Thymus (tissue), 11 donors: ENCODE data around the gene MYL4. TPM values are rescaled to one million over a fixed set of nuclear protein-coding genes. Genes with fewer than 3 reads are reported as not detected.
A peak's percentile ranks its signal among the peaks of the same experiment; 100 is the strongest.
"Not testable (repeated sequence)": the region's sequence is repeated elsewhere in the genome, so short reads cannot be mapped to it uniquely, and the experiment has no call there.

Experiments used
- DNase-seq, 9 donors: peaks; one replicate each; pipeline ENCODE4 v3.0.0-alpha.2; 2013; ENCODE audit warnings: low spot score in 9 of 9, low read depth in 6 of 9, missing footprints in 1 of 9
- H3K27ac ChIP-seq, 2 donors: one replicate each; pipeline ENCODE4 v1.5.1; 2013; ENCODE audit warnings: control low read depth in 1 of 2, low read depth in 1 of 2, low read length in 1 of 2, mild to moderate bottlenecking in 1 of 2, moderate library complexity in 1 of 2
- H3K27me3 ChIP-seq, 2 donors: one replicate each; pipeline ENCODE4 v1.5.1; 2013; ENCODE audit warnings: low read length in 1 of 2; ENCODE audit not compliant: control insufficient read depth in 2 of 2, insufficient read depth in 1 of 2
- H3K36me3 ChIP-seq, 2 donors: one replicate each; pipeline ENCODE4 v1.5.1; 2013; ENCODE audit warnings: low read length in 1 of 2, mild to moderate bottlenecking in 1 of 2, moderate library complexity in 1 of 2; ENCODE audit not compliant: control insufficient read depth in 2 of 2, insufficient read depth in 2 of 2
- H3K4me1 ChIP-seq, 2 donors: one replicate each; pipeline ENCODE4 v1.5.1; 2013; ENCODE audit warnings: low read length in 2 of 2; ENCODE audit not compliant: control insufficient read depth in 2 of 2, insufficient read depth in 2 of 2
- H3K4me3 ChIP-seq, 2 donors: one replicate each; pipeline ENCODE4 v1.5.1; 2013; ENCODE audit warnings: low read length in 2 of 2, control low read depth in 1 of 2, mild to moderate bottlenecking in 1 of 2
- H3K9me3 ChIP-seq, 2 donors: one replicate each; pipeline ENCODE4 v1.5.1; 2013; ENCODE audit warnings: low read length in 1 of 2, mild to moderate bottlenecking in 1 of 2; ENCODE audit not compliant: control insufficient read depth in 2 of 2, insufficient read depth in 1 of 2
- WGBS: extraction: QIAGEN DNeasy Blood & Tissue Kit; methylation state at CpG from one replicate; pipeline ENCODE4 v1.1.7; 2013; 5-methylcytosine and 5-hydroxymethylcytosine counted together
- polyA plus RNA-seq: library from polyadenylated mRNA; stranded (reverse); fragments of 200-250 nt; gene quantifications from one replicate; pipeline ENCODE4 v1.2.3, GENCODE V29; 2013
- total RNA-seq: library from RNA; stranded (reverse); fragments of 120-200 nt; gene quantifications from one replicate; pipeline ENCODE4 v1.2.4, GENCODE V29; 2013
- donor health status: healthy.

MYL4 gene
- total and polyA plus RNA-seq, 2 donors, result 3.0 to 8.9 TPM

- H3K4me3 ChIP-seq, result no peak overlapping the region
- 64% methylated on average over 4 of the region's 4 CpGs for WGBS
- DNase-seq, result no peak
Observed at GRCh38 chr17:47213540-47213939, 4.4 kb downstream of the MYL4 start.

GRCh38 chr17:47214931-47215330 is 5.8 kb downstream of the MYL4 start:
- H3K36me3 ChIP-seq, result no peaks in the 10 kb centered on the region
- no peak overlapping the region for H3K27ac ChIP-seq
- DNase-seq, result no peak
- H3K9me3 ChIP-seq, result no peaks in the 10 kb centered on the region
- 96% methylated on average over 3 of the region's 3 CpGs for WGBS
- no peak overlapping the region for H3K4me3 ChIP-seq
- H3K4me1 ChIP-seq, result peaks cover 5 to 19% of the 10 kb centered on the region in 2 donors
- no peaks in the 10 kb centered on the region for H3K27me3 ChIP-seq

More at GRCh38 chr17:47213540-47213939, 4.4 kb downstream of the MYL4 start:
- Histone ChIP-seq H3K4me1 (peaks cover 0 to 19% of the 10 kb centered on the region in 2 donors), H3K36me3 (no peaks in the 10 kb centered on the region), H3K27ac (no peak overlapping the region), H3K9me3 (no peaks in the 10 kb centered on the region), H3K27me3 (no peaks in the 10 kb centered on the region)

- H3K4me3 ChIP-seq, H3K36me3 ChIP-seq, H3K27ac ChIP-seq, H3K9me3 ChIP-seq, H3K27me3 ChIP-seq, DNase-seq: not testable (repeated sequence)
- 94% methylated on average over 4 of the region's 4 CpGs for WGBS
- peaks cover 5 to 32% of the 10 kb centered on the region in 2 donors for H3K4me1 ChIP-seq
Observed at GRCh38 chr17:47216821-47217220, 7.7 kb downstream of the MYL4 start.

- H3K9me3 ChIP-seq, H3K36me3 ChIP-seq, H3K27me3 ChIP-seq, DNase-seq, H3K27ac ChIP-seq, H3K4me3 ChIP-seq: not testable (repeated sequence)
- H3K4me1 ChIP-seq, result peaks cover 5 to 32% of the 10 kb centered on the region in 2 donors
- 72% methylated on average over 2 of the region's 2 CpGs for WGBS
Observed at GRCh38 chr17:47217279-47217678, 8.1 kb downstream of the MYL4 start.

GRCh38 chr17:47218896-47219430 is 9.8 kb downstream of the MYL4 start:
- Histone ChIP-seq H3K27me3 (no peaks in the 10 kb centered on the region), H3K4me1 (peaks cover 5 to 32% of the 10 kb centered on the region in 2 donors), H3K36me3 (no peaks in the 10 kb centered on the region), H3K27ac (peak overlapping the region in 1 of 2 donors; percentile 28), H3K4me3 (no peak overlapping the region), H3K9me3 (peaks cover 0 to 13% of the 10 kb centered on the region in 2 donors)
- 15% methylated on average over 6 of the region's 6 CpGs for WGBS
- peak in 1 of 9 donors; percentile 45 for DNase-seq

GRCh38 chr17:47219621-47220475 is 10.7 kb downstream of the MYL4 start:
- H3K27ac ChIP-seq, result no peak overlapping the region
- H3K4me3 ChIP-seq, result no peak overlapping the region
- WGBS, result 94% methylated on average over 21 of the region's 21 CpGs
- peaks cover 5 to 34% of the 10 kb centered on the region in 2 donors for H3K4me1 ChIP-seq
- H3K36me3 ChIP-seq, result no peaks in the 10 kb centered on the region
- DNase-seq, result no peak
- no peaks in the 10 kb centered on the region for H3K27me3 ChIP-seq
- peaks cover 0 to 17% of the 10 kb centered on the region in 2 donors for H3K9me3 ChIP-seq

- H3K36me3 ChIP-seq, result no peaks in the 10 kb centered on the region
- no peak overlapping the region for H3K27ac ChIP-seq
- 12% methylated on average over 7 of the region's 7 CpGs for WGBS
- no peaks in the 10 kb centered on the region for H3K27me3 ChIP-seq
- H3K4me3 ChIP-seq, result no peak overlapping the region
- DNase-seq, result peak in 1 of 9 donors; percentile 51
- peaks cover 0 to 17% of the 10 kb centered on the region in 2 donors for H3K9me3 ChIP-seq
- peaks cover 5 to 35% of the 10 kb centered on the region in 2 donors for H3K4me1 ChIP-seq
Observed at GRCh38 chr17:47220531-47220999, 11.4 kb downstream of the MYL4 start.

- WGBS, result 25% methylated on average over 6 of the region's 6 CpGs
- Histone ChIP-seq H3K9me3 (peaks cover 0 to 17% of the 10 kb centered on the region in 2 donors), H3K27me3 (no peaks in the 10 kb centered on the region), H3K4me3 (no peak overlapping the region), H3K36me3 (no peaks in the 10 kb centered on the region), H3K4me1 (peaks cover 5 to 35% of the 10 kb centered on the region in 2 donors), H3K27ac (no peak overlapping the region)
- DNase-seq, result no peak
Observed at GRCh38 chr17:47221154-47221553, 12.0 kb downstream of the MYL4 start.

GRCh38 chr17:47222047-47222446 is 12.9 kb downstream of the MYL4 start:
- peaks cover 0 to 17% of the 10 kb centered on the region in 2 donors for H3K9me3 ChIP-seq
- 98% methylated on average over 4 of the region's 4 CpGs for WGBS

More at GRCh38 chr17:47222047-47222446, 12.9 kb downstream of the MYL4 start:
- Histone ChIP-seq H3K27me3 (no peaks in the 10 kb centered on the region), H3K4me1 (peaks cover 5 to 35% of the 10 kb centered on the region in 2 donors), H3K4me3 (no peak overlapping the region), H3K27ac (no peak overlapping the region), H3K36me3 (no peaks in the 10 kb centered on the region)
- DNase-seq, result no peak
